Smooth muscle cell of the brain vasculature (primary cell): ENCODE results near the gene PGS1.

Source experiments
- DNase-seq: peaks from one replicate; pipeline ENCODE4 v3.0.0-alpha.2; 2012; ENCODE audit warnings: low read depth, low spot score

Gene PGS1

DNA sequence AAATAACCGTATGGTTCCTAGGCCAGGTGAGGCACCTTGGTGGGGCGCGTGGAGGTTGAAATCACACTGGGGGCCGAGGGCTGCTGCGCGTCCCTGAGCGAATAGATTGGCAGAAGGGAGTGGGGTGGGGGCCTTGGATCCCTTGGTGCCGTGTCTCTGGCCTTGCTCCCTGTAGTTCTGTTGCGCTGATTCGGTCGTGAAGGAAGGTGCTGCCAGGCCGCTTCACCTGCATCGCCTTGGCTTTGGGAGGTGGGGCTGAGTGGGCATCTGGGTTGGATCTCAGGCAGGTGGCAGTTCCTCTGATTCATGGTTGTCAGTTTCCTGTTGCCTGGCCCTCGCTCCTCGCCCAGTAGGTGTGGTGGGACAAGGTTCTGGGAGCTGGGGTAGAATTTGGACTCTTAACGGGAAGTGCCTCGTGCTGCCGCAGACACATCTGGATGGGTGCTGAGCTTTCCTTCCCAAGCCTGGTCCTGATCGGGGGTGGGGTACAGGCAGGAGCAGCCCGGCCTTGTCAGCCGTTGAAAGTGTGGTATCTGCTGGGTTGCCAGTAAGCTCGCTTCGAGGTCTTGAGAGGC is 30.1 kb downstream of the PGS1 start:
- DNase-seq, result no peak

DNA sequence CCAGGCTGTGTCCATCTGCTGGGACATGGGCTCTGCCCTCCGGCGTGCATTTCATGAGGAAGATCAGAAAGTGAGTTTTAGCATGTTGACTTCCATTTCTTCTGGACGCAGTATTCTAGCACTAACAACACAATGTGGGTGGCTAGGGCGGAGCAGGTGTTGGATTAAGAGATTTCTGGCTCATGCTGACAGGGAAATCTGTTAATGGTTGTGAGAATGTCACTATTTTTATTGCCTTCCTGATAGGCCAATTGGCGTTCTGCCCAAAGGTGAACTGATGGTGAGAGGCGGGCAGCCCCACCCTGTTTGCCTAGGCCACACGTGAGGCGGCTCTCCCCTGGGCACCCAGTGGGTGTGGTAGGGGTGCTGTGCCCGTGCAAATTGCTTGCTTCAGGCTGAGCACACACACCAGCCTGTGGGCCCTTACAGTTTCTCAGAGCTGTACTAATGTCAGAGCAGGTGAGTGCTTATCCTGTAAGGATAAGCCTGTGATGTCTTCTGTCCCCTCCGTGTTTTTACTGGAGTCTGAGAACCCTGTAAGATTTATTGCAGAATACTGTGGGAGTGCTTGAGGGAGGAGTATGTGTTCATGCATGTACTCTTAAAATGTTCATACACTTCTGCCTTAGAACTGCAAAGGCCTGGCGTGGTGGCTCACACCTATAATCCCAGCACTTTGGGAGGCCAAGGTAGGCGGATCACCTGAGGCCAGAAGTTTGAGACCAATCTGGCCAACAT is 30.9 kb downstream of the PGS1 start:
- DNase-seq, result no peak

DNA sequence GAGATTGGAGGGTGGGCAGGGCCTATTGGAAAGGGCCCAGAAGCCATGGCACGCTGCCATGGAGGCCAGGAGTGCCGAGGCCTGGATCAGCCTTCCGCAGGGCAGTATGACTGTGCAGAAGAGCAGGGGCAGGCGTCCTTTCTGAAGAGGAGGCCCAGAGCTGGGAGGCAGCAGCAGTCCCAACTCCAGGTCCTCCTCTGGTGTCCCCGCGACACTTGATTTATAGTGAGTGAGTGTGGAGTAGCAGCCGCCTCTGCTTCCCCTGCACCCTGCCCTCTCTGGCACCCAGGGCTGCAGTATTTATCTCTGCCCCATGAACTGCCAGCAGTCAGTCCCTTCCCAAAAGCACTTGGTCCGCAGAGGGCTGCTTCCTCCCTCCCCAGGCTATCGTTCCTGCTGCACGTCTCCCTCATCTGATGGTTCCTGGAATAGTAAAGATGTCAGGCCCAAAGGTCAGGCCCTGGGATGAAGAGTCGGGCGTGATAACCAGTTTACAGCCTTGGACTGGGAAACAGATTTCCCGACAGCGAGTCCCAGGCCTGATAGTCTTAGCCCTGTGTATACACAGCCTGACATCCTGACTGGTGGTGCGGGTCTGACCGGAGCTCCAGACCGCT is 32.9 kb downstream of the PGS1 start:
- no peak for DNase-seq

DNA sequence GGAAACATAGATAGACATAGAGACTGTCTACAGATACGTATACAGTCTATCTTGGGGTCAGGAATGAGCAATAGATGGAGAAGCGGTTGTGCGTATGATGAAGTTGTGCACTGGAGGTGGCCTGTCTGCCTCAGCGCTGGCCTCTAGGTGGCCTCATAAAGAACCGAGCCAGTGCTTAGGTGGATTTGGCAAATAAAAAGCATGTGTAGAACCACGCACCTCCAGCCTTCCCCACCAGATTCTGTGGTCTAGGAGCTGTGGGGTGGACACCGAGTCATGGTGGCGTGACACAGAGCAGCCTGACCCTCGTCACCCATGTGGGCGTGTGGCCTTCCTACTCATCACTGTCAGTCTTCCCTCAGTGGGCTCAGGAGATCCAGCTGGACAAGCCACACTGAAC is 34.0 kb downstream of the PGS1 start:
- DNase-seq, result no peak

DNA sequence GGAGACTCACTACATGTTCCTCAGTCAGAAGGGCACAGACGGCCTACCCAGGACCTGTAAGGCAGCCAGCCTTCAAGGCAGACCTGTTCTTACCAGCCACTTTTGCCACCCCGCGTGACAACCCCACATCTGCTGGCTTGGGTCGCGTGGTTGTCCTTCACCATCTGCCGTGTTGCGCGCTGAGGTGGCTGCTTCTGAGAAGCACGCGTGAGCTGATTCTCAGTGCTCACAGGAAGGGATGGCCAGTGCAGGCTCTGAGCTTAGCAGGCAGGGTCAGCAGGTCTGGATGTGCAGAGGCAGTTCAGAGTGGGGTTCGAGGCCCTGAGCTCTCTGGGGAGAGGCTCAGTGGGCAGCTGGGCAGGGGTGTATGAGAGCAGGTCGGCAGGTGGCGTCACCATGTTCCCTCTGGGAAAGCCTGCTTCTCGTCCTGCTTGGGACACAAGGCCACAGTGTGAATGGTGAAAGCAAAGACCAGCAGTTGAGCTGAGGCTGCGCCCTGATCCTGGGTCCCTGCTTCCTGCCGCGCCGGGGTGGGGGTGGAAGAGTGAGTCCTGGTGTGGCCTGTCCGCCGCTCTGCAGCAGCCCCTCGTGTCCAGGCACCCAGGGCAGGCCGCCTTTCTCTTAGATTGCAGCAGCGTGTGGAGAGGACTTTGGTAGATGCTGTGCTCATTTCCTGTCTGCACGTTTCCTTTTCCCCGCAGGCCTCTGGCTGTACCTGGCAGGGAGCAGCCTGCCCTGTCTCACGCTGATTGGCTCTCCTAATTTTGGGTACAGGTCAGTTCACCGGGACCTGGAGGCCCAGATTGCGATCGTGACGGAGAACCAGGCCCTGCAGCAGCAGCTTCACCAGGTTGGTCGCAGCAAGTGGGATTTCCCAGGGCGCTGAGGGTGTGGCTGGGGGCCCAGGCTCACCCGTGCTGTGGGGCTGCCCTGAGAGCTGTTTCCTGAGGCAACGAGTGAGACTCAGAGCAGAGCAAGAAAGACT is 36.0 kb downstream of the PGS1 start:
- no peak for DNase-seq

DNA sequence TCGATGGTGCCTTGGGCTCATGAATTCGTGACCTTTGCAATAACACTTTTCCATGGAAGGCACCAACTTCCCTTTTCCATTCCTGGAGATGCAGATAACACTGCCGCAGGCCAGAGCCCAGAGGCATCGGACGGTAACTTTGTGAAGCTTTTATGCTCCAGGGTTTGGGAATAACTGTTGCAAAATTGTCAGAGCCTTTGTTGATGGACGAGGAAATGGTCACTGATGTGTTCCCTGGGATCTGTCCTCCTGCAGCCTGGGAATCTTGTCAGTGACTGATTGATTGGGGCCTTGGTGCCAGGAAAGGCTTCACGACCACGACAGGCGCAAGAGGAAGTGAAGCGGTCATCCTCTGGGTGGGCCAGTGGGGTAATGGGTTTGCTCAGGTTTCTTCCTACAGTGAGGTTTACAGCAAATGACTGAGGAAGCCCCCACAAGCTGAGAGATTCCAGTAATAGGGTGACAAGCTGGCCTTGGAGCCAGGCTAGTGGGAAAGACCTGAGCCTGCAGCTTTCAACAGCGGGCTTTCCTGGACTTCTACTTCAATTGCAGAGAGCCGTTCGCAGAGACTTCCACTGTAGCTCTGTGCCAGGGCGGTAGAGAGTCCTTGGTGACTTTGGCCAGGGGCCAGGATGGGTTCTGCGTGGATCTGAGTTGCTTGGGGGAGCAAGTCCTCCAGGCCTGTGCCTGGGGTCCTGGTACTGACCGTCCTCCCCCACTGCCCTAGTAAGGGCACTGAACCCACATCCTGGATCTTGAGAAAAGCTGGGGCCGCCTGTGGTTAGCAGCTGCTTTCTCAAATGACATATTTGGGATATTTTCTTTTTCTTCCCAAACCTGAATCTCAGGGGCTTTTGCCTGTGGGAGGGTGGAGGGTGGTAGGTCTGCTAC is 37.6 kb downstream of the PGS1 start:
- DNase-seq, result peak; percentile 67

DNA sequence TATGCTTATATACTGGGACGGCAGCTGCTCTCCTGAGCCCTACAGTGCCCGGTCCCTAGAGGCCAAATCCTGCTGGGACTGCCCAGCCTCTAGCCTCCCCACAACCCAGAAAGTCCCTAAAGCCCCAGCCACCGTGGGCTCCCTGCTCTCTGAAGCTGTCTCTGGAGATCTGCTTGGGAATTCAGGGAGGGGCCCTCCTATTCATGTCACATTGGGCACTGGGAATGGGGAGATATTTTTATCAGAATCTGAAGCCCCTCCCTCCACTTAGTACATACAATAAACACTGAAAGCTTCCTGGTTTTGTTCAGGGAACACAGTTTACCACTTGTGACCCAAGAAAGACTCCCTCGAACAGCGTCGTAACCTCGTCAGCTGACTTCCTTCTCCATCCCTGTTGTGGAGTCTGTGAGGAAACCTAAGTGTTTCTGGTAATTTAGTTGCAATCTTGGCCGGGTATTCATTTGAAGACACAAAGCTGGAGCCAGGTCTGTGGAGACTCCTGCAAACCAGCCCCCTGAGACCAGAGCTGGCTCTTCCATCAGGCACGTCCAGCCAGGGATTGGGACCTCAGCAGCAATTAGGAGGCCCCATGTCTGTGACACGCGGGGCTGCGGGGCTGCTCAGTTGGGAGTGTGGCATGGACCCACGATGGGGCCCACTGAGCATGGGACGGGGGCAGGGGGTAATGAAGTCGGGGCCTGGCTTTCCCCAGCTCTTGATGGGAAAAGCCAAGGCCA is 38.5 kb downstream of the PGS1 start:
- no peak for DNase-seq

DNA sequence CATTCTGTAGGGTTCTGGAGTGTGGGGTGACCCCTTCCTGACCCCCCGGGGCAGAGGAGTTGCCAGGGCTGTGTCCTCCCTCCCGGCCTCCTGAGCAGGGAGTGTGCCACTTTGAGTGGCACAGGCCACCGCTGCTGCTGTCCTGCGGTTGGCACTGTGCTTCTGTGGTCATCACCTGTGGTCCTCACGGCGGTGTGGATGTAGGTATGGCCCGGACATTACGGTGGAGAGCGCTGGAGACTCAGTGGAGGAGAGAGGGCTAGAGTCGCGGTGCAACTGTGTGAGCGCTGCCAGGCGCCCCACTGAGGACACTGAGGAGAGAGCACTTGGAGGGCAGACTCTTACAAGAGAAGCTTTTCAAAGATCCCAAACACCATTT is 39.1 kb downstream of the PGS1 start:
- DNase-seq, result no peak

DNA sequence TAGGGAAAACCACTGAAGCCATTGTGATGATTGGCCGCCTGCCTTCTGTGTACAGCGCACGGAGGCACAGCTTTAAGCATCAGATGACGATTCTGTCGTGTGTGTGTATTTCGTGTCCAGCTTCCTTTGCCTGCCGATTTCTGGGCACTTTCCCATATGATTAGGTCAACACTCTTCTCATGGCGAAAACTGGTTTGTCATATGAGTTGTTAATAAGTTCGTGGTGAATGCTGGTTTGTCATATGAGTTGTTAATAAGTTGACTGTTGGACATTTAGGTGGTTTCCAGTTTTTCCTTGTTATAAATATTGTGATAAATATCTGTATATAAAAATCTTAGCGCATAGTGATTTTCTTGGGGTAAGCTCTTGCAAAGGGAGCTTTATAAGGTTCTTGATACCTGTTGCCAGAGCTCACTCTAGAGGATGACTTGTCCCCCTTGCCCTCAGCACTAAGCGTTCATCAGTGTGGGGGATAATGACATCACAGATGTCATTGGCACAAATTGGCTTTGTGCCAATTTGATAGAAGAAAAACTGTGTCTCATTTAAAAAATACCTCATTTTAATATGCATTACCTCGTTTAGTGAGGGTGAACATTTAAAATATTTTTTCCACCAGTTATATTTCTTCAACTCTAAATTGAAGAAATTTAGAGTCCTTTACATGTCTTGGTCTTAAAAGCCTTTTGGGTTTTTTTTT is 40.0 kb downstream of the PGS1 start:
- no peak for DNase-seq

DNA sequence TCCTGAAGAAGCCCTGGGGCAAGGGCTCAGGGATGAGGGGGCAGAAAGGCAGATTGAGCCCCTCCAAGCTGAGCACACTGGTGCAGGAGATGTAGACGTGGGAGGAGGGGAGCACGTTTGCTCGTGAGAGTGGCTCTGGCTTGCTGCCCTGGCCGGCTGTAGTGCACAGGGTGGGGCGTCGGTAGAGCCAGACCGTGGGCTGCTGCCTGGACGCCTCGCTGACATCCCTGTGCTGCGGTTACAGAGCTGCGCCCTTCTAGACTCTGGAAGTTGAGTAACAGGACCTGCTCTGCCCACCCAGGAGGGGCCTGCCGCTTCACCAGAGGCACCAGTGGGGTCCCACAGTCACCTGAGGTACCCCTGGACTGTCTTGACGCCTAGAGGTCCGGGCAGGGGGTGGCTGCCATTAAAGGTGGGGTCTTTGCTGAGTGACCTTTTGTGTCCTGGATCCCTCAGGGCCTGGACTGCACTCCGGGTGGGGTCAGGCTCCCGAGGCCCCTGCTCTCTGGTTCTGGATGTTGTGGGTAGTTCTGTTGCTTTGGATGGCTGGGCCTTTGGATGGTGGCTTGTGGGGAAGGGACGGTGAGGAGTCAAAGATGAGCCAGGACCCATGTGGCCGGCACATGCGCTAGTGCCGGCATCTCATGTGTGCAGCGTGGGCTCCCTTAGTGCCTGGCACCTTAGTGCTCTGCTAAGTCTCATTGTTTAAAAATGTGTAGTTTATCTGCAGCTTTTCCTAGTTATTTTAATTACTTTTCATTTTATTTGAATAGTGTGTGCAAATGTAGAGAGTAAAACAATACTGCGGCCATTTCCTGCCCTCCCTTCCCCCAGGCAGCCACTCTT is 41.7 kb downstream of the PGS1 start:
- DNase-seq, result no peak

DNA sequence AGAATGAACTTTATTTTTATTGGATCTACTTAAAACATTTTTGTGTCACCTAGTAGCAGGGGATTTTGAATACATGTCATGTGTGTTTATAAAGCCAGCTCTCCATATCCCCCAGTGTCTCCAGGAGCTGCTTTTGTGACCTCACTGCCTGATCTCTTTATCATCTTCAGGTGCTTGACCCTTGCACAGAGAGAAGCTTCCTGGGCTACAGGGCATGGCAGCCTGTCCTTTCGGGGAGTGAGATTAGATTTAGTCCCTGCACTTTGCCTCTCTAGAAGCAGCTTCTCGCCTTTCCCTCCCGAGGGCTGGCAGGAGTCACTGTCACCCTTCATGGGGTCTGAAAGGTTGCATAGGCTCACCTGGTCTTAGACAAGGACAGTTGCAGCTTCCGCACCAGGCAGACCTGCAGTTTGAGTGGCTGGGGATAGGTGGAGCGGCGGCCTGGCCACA is 42.7 kb downstream of the PGS1 start:
- DNase-seq, result no peak

DNA sequence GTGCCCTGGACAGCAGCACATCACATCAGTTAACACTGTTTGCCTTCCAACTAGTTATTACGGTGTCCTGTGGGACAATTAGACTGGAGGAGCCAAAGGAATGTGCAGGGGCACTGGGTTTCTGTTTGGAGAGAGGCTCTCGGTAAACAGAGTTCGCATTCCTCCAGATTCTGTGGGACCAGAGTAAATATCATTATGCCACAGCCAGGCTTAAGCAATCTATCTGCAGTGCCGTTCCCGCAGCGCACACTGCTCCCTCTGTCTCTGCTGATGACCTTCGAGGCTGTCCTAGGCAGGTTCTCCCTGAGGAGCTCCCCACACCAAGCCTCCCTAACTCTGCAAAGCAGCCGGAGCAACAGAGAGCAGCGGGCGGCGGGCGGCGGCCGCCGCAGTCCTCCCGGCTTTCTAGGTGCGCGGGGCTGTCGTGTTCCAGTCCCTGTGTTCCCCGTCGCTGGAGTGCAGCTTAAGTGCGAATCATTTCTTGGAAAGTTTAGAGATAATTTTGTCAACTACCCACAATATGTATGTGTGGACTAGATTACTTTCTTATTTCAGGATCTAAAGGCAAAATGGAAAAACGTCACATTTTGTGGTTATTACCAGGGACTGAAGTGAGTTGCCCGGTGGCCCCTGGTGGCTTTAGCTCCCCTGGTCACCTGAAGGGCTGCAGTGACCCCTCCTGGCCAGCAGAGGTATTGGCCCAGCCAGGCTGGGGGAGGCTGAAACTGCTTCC is 43.3 kb downstream of the PGS1 start:
- no peak for DNase-seq

DNA sequence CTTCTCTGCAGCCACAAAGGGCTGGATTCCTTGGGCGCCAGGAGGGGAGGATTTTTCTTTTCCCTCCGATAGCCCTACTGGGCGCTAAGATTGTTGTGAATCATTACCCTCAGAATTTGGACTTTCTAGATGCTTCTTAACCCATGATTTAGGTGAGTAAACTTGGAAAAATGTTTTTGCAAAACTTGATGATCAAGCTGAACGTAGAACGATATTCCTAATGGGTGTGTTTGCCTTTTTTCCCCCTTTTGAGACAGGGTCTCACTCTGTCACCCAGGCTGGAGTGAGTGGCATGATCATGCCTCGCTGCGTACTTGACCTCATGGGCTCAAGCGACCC is 43.8 kb downstream of the PGS1 start:
- DNase-seq, result no peak

DNA sequence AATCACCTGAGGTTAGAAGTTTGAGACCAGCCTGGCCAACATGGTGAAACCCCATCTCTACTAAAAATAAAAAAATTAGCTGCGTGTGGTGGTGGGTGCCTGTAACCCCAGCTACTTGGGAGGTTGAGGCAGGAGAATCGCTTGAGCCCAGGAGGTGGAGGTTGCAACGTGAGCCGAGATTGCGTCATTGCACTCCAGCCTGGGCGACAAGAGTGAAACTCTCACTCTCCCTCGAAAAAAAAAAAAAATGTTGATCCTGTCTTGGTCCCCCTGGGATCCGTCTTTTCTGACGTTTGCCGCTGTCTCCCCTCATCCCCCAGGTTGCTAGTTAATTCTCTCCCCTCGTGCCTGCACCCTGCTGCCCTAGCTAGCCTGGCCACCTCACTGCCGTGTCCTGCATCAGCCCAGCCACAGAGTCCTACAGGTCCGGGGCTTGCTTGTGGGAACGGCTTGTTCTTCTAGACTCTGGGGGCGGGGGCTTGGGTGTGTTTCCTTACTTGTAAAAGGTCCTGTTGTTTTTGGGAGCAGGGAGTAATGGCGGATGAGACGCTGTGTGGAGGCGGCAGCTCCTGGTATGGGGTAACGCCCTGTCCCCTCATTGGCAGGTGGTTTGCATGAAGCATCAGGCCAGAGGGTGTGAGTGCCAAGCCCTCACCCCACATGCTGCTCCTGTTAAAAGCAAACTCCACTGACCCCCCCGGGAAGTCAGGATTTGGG is 44.6 kb downstream of the PGS1 start:
- DNase-seq, result no peak

DNA sequence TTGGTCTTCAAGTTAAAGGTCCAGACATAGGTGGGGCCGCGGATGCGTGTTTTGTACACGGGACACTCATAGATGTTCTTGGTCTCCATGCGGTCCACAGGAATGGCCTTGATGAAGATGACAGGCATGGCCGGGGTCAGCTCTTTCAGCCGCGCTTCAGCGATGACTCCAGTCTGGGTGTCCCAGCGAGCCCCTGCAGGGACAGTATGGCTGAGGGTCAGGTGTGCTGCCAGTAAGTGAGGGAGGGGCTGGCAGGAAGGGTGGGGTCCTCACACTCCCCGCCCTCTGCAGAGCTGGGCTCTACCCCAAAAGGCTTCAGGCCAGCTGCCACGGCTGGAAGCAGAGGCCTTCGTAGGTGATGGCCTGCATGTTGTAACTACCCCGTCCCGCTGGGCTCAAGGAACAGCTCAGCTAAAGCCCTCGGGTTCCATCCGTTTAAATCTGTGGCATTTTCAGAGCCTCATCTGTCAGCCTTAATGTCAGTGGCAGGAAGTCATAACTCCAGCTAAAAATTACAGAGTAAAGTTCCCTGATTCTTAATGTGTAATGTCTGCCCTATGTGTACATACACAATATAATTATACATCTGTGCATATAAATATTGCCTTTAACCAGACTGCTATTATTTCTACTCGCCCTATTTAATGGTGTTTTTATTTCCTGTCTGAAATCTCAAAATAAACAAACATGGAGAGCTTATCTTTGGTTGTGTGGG is 45.7 kb downstream of the PGS1 start:
- no peak for DNase-seq

DNA sequence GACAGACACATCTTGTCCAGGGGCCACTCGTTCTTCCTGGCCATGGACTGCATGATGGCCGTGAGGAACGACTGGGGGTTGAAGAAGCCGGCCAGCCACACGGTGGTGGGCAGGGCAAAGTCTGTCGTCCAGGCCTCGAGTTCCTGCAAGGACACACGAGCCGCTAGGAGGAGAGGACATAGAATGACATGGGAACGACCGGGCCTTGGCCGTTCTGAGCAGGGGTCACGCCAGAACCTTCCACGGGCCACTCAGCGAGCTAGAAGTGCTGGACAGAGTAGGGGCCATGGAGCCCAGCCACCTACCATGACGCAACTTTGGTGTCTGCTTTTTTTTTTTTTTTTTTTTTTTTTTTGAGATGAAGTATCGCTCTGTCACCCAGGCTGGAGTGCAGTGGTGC is 47.0 kb downstream of the PGS1 start:
- no peak for DNase-seq
